SU-DHL-6 (cell line): ENCODE results near the gene C4B.

Experiments
- CTCF ChIP-seq: fragments of 200-600 bp; sonication (generic); IDR thresholded peaks from one replicate; pipeline ENCODE4 v1.5.1; 2017; ENCODE audit warnings: antibody characterized with exemption, mild to moderate bottlenecking, low read length, moderate library complexity; ENCODE audit not compliant: insufficient read depth, poor library complexity, severe bottlenecking
- EZH2phosphoT487 ChIP-seq: fragments of 200-600 bp; sonication (generic), shearing (Covaris generic); conservative IDR thresholded peaks from 2 replicates; pipeline ENCODE4 v1.6.1; 2018; ENCODE audit warnings: mild to moderate bottlenecking, antibody characterized with exemption, low read length, moderate library complexity, mixed read lengths

DNA sequence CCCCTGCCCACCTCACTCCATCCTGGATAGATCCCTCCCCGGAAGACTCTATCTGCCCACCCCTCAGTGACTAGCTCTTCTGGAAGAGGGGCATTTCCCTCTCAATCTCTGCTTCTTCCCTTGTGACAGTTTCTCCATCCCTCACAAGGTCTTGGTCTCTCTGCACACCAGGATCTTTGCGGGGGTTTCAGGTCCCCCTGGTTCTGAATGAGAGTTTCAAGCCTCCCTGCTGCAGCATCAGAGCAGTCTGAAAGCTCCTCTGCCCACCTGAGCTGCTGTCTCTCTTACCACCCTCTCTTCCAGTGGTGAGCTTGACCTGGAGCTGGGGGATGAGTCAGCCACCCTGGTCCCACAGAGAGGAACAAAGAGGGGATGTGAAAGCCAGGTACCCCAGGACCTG lies 70.2 kb downstream of the C4B start:
- TF ChIP-seq CTCF: no peak
- TF ChIP-seq EZH2phosphoT487: no peak
